ENCODE measurements around the gene RNF166.

DNA sequence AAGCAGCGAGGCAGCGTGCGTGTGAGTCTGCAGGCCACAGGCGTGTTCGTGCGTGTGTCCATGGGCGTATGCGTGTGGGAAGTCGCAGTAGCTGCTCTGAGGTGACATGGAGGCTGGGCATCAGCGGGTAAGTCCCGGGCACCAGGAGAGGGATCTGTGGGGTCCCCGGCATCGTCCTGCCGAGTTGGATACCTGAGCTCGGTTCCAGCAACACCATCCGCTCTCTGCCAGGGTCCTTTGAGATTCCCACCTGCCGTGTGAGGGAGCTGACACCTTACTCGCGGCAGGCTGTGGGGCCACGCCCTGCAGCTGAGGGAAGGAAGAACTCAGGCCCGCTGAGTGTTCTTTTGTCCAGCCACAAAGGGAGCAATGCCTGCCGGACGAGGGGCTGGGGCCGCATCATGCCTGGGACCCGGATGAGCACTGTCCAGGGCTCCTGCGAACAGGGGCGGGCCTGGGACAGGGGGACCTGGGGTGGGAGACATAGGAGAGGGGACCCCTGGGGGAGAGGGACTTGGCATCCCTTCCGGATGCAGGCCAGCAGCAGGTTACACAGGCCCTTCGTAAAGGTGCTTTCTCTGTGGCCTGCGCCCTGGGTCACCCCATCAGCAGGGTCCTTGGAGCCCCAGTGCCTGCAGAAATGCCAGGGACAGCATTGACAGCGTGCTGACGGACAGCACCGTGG lies 14.9 kb downstream of the RNF166 start:
- TF ChIP-seq, protein P1, sequence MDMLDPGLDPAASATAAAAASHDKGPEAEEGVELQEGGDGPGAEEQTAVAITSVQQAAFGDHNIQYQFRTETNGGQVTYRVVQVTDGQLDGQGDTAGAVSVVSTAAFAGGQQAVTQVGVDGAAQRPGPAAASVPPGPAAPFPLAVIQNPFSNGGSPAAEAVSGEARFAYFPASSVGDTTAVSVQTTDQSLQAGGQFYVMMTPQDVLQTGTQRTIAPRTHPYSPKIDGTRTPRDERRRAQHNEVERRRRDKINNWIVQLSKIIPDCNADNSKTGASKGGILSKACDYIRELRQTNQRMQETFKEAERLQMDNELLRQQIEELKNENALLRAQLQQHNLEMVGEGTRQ (IDR thresholded peaks at IDR 0.05; ENCODE audit: low read depth, low read length): no peak
- TF ChIP-seq, protein P1 (CRISPR knock-in tag; IDR thresholded peaks at IDR 0.05; ENCODE audit: borderline replicate concordance): no peak
- TF ChIP-seq, protein P2, sequence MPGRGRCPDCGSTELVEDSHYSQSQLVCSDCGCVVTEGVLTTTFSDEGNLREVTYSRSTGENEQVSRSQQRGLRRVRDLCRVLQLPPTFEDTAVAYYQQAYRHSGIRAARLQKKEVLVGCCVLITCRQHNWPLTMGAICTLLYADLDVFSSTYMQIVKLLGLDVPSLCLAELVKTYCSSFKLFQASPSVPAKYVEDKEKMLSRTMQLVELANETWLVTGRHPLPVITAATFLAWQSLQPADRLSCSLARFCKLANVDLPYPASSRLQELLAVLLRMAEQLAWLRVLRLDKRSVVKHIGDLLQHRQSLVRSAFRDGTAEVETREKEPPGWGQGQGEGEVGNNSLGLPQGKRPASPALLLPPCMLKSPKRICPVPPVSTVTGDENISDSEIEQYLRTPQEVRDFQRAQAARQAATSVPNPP (CRISPR knock-in tag; IDR thresholded peaks at IDR 0.05): no peak
- TF ChIP-seq, protein P3, sequence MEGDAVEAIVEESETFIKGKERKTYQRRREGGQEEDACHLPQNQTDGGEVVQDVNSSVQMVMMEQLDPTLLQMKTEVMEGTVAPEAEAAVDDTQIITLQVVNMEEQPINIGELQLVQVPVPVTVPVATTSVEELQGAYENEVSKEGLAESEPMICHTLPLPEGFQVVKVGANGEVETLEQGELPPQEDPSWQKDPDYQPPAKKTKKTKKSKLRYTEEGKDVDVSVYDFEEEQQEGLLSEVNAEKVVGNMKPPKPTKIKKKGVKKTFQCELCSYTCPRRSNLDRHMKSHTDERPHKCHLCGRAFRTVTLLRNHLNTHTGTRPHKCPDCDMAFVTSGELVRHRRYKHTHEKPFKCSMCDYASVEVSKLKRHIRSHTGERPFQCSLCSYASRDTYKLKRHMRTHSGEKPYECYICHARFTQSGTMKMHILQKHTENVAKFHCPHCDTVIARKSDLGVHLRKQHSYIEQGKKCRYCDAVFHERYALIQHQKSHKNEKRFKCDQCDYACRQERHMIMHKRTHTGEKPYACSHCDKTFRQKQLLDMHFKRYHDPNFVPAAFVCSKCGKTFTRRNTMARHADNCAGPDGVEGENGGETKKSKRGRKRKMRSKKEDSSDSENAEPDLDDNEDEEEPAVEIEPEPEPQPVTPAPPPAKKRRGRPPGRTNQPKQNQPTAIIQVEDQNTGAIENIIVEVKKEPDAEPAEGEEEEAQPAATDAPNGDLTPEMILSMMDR (CRISPR knock-in tag; IDR thresholded peaks at IDR 0.05): no peak
- TF ChIP-seq FOXM1 (CRISPR knock-in tag; IDR thresholded peaks at IDR 0.05) (no peak), STAG1 (CRISPR knock-in tag; IDR thresholded peaks at IDR 0.05) (no peak), GABPA (IDR thresholded peaks at IDR 0.05; ENCODE audit: low read depth, low read length) (no peak), GABPA (CRISPR knock-in tag; IDR thresholded peaks at IDR 0.05; ENCODE audit: low read depth) (no peak), TSC22D2 (CRISPR knock-in tag; IDR thresholded peaks at IDR 0.05; ENCODE audit: borderline replicate concordance) (no peak), SMAD3 (CRISPR knock-in tag; IDR thresholded peaks at IDR 0.05) (no peak), POLR2AphosphoS5 (IDR thresholded peaks at IDR 0.05; ENCODE audit: low read depth, low read length) (no peak)
- TF ChIP-seq, protein P4, sequence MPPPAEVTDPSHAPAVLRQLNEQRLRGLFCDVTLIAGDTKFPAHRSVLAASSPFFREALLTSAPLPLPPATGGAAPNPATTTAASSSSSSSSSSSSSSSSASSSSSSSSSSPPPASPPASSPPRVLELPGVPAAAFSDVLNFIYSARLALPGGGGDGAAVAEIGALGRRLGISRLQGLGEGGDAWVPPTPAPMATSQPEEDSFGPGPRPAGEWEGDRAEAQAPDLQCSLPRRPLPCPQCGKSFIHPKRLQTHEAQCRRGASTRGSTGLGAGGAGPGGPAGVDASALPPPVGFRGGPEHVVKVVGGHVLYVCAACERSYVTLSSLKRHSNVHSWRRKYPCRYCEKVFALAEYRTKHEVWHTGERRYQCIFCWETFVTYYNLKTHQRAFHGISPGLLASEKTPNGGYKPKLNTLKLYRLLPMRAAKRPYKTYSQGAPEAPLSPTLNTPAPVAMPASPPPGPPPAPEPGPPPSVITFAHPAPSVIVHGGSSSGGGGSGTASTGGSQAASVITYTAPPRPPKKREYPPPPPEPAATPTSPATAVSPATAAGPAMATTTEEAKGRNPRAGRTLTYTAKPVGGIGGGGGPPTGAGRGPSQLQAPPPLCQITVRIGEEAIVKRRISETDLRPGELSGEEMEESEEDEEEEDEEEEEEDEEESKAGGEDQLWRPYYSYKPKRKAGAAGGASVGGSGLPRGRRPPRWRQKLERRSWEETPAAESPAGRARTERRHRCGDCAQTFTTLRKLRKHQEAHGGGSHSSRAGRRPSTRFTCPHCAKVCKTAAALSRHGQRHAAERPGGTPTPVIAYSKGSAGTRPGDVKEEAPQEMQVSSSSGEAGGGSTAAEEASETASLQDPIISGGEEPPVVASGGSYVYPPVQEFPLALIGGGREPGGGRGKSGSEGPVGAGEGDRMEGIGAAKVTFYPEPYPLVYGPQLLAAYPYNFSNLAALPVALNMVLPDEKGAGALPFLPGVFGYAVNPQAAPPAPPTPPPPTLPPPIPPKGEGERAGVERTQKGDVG (CRISPR knock-in tag; IDR thresholded peaks at IDR 0.05; ENCODE audit: borderline replicate concordance): no peak
- TF ChIP-seq, protein P5, sequence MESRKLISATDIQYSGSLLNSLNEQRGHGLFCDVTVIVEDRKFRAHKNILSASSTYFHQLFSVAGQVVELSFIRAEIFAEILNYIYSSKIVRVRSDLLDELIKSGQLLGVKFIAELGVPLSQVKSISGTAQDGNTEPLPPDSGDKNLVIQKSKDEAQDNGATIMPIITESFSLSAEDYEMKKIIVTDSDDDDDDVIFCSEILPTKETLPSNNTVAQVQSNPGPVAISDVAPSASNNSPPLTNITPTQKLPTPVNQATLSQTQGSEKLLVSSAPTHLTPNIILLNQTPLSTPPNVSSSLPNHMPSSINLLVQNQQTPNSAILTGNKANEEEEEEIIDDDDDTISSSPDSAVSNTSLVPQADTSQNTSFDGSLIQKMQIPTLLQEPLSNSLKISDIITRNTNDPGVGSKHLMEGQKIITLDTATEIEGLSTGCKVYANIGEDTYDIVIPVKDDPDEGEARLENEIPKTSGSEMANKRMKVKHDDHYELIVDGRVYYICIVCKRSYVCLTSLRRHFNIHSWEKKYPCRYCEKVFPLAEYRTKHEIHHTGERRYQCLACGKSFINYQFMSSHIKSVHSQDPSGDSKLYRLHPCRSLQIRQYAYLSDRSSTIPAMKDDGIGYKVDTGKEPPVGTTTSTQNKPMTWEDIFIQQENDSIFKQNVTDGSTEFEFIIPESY (CRISPR knock-in tag; IDR thresholded peaks at IDR 0.05): no peak
- TF ChIP-seq, protein P6, sequence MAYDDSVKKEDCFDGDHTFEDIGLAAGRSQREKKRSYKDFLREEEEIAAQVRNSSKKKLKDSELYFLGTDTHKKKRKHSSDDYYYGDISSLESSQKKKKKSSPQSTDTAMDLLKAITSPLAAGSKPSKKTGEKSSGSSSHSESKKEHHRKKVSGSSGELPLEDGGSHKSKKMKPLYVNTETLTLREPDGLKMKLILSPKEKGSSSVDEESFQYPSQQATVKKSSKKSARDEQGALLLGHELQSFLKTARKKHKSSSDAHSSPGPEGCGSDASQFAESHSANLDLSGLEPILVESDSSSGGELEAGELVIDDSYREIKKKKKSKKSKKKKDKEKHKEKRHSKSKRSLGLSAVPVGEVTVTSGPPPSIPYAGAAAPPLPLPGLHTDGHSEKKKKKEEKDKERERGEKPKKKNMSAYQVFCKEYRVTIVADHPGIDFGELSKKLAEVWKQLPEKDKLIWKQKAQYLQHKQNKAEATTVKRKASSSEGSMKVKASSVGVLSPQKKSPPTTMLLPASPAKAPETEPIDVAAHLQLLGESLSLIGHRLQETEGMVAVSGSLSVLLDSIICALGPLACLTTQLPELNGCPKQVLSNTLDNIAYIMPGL (CRISPR knock-in tag; IDR thresholded peaks at IDR 0.05; ENCODE audit: borderline replicate concordance in 1 of 2, low read depth in 1 of 2): no peak
- TF ChIP-seq, protein P7, sequence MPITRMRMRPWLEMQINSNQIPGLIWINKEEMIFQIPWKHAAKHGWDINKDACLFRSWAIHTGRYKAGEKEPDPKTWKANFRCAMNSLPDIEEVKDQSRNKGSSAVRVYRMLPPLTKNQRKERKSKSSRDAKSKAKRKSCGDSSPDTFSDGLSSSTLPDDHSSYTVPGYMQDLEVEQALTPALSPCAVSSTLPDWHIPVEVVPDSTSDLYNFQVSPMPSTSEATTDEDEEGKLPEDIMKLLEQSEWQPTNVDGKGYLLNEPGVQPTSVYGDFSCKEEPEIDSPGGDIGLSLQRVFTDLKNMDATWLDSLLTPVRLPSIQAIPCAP (CRISPR knock-in tag; IDR thresholded peaks at IDR 0.05; ENCODE audit: low read depth): no peak
